GF-D8 (cell line): ENCODE measurements around the gene BOLL.
"Not testable (repeated sequence)": the region's sequence is repeated elsewhere in the genome, so short reads cannot be mapped to it uniquely, and the experiment has no call there.

Source experiments
- DNase-seq: peaks from one replicate; lab custom pipeline; 2025; lab: John Stamatoyannopoulos, UW

The BOLL gene

DNA sequence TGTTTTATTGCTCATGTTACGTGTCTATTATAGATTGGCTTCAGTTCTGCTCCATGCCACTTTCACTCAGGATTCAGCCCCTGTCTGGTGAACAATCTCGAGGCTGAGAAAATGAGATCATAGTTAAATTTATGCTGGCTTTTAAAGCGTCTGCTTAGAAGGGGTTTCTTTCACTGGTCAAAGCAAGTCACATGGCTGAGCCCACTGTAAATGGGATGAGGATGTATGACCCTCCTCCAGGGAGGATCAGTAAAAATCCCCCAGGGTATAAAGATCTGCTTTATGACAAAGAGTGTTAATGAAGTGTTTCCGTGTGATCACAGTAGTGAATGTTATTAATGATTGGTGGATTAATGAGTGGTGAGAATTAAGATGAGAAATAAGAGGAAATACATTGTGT is 13.1 kb upstream of the BOLL start:
- no peak for DNase-seq

GRCh38 chr2:197795277-197795676 is 10.2 kb upstream of the BOLL start:
- DNase-seq: no peak

DNA sequence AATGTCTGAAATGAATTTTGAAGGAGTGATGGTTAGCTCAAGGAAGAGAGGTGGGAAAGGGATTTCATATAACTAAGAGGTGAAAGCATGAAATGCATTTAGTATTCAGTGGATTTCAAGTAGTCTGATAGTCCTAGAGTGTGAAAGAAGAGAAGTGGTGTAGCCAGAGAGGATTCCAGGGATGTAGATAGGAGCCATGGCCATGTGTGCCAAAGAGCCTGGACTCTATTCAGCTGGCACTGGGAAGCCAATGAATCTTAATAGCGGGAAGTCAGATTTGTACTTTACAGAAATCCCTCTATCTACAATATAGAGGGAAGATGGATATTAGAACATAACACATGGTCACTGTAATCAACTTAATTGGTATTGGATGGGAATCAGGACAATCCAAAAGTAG is 8.3 kb upstream of the BOLL start:
- DNase-seq: no peak

GRCh38 chr2:197786010-197786877 is 1.1 kb upstream of the BOLL start:
- no peak for DNase-seq

DNA sequence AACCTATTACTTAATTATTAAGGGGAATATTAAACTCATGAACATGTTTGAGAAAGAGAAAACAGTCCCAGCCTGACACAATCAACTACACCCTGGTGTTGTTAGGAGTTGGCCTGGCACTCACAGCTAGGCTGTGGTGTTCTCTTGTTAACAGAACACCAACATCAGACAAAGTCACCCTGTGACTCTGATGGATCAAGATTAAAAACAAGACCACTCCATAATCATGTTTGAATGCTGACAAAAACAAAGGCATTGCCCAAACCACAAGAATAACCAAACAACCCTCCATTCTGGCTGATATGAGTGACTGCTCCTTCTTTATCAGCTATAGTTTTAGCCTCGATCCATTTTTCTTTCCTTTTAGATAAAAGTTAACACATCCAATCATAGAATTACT is 3.0 kb downstream of the BOLL start:
- DNase-seq: no peak

DNA sequence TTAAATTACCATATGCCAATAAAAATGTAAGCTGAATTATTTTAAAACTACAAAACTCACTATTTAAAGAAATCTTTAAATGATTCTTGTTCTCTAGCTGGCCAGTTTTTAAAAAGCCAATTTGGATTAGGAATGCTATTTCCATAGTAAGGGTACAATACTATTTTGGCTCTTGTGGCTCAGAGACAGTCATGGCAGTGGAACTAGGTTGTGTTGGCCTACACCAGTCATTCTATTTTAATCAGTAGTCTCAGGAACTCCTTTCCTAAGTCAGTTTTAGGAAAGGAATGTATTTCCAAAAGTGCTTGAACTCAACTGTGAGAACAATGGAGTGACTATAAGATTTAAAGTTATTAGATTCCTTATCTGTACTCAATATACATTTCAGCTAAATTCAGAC is 5.9 kb downstream of the BOLL start:
- DNase-seq: no peak

DNA sequence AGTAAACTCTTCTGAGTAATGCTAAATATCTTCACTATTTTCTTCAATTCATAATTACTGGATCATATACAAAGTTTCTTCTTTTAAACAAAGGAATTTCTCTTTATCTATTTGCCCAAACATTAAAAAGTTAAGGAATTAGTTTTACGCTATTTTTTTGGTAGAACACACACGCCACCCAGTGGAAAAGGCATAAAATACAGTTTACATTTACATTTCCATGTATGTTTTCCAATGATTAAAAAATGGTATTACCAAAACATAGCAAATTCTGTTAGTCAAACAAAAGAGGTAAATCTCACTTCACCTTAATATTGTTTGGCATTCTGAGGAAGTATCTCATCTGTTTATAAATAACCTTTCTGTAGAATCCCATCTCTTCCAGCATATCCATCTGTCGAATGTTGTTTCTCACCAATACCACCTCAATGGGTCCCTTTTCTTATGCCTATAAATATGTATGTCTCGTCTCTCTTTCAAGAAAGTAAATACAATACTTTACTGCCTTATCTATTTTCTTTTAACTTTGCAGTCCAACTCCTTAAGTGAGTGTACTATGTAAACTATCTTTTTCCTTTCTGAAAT is 7.2 kb downstream of the BOLL start:
- DNase-seq: no peak

DNA sequence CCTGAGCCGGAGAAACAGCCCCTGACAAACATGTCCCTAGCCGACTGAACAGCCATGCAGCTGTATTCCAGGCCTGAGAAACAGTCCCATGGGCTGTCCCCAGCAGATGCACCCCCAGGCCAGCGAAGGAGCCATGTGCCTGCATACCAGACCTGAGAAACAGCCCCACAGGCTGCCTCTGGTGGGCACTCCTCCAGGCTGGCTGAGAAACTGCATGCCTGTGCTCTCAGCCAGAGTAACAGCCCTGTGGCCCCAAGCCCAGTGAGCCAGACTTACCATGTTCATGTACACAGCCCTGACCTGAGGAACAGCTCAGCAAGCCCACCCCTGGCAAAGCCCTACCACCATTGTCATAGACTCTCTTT is 24.8 kb downstream of the BOLL start:
- DNase-seq: no peak

DNA sequence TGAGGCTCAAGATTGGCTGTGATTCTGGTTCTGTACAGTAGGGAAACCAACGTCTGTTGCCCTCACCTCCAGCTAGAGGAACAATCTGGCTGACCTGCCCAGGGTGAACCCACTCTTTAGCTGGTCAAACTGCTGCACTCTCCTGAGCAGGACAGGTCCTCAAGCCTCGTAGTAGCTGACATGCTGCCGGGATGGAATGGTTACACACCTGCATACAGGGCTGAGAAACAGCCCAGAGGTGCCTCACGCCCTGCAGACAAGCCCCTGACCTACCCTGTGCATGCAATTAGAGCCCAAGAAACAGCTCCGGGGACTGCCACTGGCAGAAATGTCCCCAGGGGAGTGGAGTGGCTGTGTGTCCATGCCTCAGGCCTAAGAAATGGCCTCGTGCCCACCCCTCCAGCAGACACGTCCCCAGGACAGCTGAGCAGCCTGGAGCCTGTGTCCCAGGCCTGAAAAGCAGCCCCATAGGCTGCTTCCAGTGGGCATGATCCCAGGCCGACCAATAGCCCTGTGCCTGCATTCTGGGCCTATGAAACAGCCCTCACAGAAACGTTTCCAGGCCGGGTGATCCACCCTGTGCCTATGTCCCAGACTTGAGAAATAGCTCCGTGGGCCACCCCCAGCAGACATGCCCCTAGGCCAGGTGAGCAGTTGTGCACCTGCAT is 25.4 kb downstream of the BOLL start:
- no peak for DNase-seq

DNA sequence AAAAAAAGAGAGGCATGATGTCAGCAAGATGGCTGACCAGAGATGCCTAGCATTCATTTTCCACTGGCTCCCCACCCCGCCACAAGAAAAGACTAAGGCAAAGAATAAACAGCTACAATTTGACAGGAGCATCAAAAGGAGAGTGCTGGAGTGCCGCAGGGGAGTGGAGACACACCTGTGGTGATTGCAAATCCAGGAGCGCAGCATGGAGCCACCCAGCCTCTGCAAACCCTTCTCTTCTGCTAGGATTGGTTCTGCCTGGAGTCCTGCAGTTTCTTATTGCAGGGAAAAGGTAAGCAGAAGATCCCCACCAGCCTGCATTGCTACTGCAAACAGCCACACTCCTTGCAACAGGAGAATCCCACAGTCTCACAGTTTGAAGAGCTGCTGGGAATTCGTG is 26.1 kb downstream of the BOLL start:
- DNase-seq: no peak

- no peak for DNase-seq
These were observed 44.9 kb downstream of the BOLL start for GRCh38 chr2:197740200-197740599.

DNA sequence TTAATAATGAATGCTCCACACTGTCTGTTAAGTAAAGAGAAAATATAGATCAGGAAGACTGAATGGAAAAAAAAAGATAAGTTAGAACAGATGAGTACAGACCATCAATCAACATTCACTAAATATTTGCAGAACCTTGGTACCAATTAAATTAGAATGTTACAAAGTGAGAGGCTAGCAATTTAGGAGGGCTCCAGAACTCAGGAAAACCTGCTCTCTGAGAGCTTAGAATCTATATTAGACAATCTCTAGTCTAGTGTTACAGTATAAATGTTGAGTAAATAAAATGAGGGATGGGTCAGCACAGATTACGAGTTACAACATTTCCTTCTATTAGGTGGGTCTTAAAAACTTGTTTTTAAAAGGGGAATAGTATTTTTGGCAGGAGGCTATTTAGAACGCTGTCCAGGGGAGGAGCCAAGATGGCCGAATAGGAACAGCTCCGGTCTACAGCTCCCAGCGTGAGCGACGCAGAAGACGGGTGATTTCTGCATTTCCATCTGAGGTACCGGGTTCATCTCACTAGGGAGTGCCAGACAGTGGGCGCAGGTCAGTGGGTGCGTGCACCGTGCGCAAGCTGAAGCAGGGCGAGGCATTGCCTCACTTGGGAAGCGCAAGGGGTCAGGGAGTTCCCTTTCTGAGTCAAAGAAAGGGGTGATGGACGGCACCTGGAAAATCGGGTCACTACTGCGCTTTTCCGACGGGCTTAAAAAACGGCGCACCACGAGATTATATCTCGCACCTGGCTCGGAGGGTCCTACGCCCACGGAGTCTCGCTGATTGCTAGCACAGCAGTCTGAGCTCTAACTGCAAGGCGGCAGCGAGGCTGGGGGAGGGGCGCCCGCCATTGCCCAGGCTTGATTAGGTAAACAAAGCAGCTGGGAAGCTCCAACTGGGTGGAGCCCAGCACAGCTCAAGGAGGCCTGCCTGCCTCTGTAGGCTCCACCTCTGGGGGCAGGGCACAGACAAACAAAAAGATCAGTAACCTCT is 56.3 kb downstream of the BOLL start:
- DNase-seq: not testable (repeated sequence)

- DNase-seq: no peak
These were observed 58.1 kb downstream of the BOLL start for GRCh38 chr2:197727011-197727410.

DNA sequence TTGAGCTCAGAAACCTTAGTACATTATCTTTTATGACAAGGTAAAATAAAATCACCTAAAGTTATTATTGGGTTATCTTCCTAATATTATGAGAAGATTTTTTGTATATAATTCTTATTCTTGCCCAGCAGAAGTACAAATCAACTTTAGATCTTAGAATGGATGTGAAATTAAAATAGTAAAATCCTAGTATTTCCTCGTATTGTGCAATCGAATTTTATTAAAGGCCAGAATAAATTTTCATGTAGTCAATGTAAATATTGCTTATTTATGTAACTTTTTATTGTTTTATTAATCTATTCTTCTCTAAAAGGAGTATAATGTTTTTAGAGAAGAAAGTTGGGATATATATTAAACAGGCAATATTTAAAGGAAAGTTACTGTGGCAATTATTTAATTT is 67.3 kb downstream of the BOLL start:
- no peak for DNase-seq

DNA sequence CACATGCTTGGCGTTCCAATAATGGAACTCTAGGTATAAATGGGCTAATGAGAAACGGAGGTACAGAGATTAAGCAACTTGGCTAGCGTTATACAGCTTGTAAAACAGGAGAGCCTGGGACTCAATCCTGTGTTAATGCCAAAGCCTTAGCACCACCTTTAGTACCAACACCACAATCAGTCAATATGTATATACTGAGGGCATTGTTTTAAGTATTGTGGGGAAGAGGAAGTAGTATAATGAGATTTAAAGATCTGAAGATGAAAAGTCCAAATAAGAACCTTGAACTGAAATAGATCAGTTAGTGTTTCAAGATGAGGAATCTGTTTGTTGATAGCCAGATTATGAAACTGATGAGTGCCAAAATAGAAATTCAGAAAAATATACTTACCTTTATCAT is 71.8 kb downstream of the BOLL start:
- DNase-seq: no peak

DNA sequence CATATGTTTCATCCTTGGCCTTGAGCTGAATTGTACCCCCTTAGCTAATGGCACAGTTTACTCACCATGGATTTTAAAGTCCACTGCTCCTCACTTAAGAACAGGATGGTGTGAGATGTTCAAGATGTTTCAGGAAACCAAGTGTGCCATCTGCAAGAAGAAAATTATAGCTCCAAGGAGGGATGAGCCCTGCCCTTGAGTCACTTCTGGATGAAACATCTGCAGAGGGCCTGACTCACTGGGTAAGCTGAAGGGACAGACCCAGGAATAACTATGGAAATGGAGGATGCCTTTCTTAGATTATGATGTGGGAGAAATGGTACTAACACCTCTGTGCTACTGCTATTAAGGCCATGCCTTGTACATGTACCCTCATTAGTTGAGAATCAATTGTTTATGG is 73.5 kb downstream of the BOLL start:
- no peak for DNase-seq

- no peak for DNase-seq
These were observed 74.6 kb downstream of the BOLL start for GRCh38 chr2:197710424-197711042.

DNA sequence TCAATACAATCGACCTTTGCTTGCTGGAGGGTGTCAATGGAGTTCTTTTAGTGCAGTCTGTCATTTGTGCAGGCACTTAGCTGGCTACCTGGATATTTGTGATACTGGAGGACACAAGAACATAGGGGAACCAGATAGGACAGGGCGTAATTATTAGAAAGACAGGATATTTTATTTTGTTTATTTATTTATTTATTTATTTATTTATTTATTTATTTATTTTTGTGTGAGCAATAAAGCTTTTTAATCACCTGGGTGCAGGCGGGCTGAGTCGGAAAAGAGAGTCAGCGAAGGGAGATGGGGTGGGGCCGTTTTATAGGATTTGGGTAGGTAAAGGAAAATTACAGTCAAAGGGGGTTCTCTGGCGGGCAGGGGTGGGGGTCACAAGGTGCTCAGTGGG is 76.0 kb downstream of the BOLL start:
- not testable (repeated sequence) for DNase-seq

- DNase-seq: no peak
These were observed 76.8 kb downstream of the BOLL start for GRCh38 chr2:197708331-197708730.

GRCh38 chr2:197707316-197708213 is 77.6 kb downstream of the BOLL start:
- DNase-seq: peak; percentile 16

- no peak for DNase-seq
These were observed 78.3 kb downstream of the BOLL start for GRCh38 chr2:197706839-197707207.
